A204.1 (cell line): Measurements from ENCODE around the gene VIPR2.

Source experiments
- FAIRE-seq: peaks from 2 replicates; lab custom pipeline; 2012; peaks lifted over from hg19 to GRCh38; lab: Jason Lieb, UNC

Gene VIPR2

DNA sequence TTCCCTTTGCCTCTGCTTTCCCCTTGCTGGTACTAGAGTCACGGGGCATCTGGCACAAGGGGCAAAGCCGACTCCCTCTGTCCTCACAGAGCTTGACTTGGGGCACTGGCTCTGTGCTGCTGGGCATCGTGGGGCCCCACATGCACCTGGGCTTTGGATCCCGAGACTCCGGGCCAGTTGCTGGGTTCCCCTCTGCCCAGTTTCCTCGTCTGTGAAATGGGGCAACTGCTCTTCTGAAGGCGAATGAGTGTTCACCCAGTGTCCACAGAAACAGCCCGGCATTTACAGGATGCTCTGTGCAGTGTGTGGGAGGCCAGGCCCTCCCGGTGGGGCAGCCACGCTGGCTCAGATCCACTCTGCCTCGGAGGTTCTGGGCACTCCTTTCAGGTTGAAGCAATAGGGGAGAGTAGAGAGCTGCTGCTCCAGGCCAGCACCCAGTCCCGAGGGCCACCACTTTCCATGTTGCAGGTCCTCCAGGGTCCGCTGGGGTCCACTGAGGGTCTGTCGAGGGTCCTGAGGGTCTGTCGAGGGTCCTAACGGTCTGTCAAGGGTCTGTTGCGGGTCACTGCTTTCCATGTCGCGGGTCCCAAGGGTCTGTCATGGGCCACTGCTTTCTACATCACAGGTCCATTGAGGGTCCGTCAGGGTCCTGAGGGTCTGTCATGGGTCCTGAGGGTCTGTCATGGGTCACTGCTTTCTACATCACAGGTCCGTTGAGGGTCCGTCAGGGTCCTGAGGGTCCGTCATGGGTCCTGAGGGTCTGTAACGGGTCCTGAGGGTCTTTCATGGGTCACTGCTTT is 103.6 kb downstream of the VIPR2 start:
- FAIRE-seq, result no peak

GRCh38 chr7:159040146-159040545 is 104.5 kb downstream of the VIPR2 start:
- no peak for FAIRE-seq

DNA sequence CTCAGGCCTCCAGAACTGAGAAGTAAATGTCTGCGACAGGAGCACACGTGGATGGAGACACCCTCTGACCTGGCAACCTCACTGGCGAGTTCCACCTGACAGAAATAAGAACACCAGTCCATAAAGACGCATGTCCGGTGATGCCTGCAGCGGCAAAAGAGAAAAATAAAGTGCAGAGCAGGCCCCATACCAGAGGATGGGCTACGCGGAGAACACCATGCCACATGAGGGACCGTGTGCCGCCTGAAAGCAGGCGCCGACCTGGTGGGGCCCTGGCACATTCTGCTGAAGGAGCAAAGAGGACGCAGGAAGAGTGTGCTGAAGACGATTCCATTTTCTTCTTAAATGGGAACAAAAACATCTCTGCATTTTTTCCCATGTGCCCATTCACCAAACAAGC is 105.0 kb downstream of the VIPR2 start:
- FAIRE-seq, result no peak

GRCh38 chr7:159038066-159038465 is 106.6 kb downstream of the VIPR2 start:
- no peak for FAIRE-seq

DNA sequence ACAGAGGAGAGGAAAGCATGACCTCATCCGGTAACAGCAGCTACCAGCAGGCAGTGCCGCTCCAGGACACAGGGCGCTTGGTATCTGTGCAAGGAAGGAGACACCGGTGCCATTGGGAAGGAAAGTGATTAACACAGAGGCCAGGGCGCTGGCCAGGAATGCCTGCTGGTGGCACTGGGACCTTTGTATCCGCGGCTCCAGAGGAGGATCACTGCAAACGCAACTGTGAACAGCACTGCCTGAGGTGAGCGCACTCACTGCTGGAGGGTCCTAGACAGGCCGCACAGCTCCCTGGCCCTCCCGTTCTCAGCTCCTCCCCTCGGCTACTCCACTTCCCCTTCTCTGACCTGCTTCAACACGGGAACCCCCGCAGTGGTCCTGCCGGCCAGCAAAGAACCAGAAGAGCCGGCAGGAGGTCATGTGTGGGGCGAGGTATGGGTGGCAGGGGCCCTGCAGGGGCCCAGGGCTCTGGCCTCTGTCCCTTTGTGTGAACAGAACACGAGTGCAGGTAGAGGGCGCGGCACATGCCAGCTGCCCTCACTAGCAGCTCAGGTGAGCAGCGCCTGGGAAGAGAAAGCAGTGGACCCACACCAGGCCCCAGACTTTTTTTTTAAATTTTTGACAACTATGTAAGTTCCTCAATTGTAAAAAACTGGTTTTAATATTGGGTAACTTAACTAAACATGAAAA is 107.6 kb downstream of the VIPR2 start:
- no peak for FAIRE-seq

DNA sequence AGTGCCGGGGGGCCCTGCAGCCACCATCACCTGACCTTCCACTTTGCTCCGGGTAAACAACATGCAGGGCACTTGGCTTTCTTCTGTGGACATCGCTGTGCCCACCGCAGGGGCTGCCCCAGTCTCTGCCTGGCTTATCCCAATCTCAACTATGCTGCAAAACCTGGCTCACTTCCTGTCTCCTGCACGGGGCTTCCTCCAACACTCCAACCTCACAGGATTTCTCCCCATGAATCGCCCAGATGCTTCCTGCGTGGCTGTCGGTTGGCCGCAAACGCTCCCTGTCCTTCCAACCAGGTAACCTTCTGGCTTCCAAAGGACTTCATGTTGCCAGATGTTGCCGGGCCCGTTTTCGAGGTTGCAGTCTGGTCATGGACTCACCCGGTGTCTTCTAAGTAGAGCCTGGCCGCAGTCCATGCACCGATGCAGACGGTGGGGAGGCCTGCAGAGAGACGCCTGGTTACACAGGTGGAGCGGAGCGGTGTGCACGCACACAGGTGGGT is 109.0 kb downstream of the VIPR2 start:
- FAIRE-seq, result no peak

- no peak for FAIRE-seq
Measured at GRCh38 chr7:159034988-159035387, 109.7 kb downstream of the VIPR2 start.

GRCh38 chr7:159034394-159034793 is 110.3 kb downstream of the VIPR2 start:
- FAIRE-seq, result no peak

DNA sequence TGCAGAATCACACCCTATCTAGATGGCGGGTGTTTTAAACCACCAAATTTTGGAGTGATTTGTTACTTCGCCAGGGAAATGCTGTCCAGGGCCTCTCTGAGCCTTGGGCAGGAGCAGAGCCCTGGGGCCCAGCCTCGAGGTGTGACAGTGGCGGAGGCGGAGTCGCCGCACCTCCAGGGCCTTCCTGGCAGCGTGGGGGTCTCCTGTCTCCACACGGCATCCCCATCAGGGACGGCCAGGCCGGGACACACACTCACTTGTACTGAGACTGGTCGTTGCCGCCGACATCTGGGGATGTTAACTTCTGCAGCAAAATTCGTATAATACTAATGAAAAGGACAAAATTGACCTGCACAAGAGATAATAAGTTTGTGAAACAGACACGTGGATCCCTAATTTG is 110.7 kb downstream of the VIPR2 start:
- FAIRE-seq, result no peak

- no peak for FAIRE-seq
Measured at GRCh38 chr7:159033473-159033825, 111.2 kb downstream of the VIPR2 start.

- FAIRE-seq, result no peak
Measured at GRCh38 chr7:159032753-159033472, 111.8 kb downstream of the VIPR2 start.

DNA sequence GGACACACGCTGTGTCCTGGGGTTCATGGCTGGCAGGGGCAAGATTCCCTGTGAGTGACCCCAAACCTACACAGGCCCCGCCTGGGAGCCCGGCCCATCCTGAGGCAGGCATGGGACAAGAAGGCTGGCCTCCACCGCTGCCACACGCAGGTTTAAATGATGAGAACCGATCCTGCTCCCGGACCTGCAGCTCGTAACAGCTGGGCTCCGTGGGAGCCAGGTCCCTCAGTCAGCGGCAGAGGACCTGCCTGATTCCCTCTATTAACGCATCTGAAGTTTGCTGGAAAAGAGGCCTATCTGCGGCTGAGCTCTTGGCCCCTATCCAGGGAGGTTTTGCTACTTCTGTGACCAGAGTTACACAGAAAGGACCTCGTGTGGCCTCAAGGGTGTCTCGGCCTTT is 112.3 kb downstream of the VIPR2 start:
- FAIRE-seq, result no peak

- no peak for FAIRE-seq
Measured at GRCh38 chr7:159031750-159032149, 112.9 kb downstream of the VIPR2 start.

DNA sequence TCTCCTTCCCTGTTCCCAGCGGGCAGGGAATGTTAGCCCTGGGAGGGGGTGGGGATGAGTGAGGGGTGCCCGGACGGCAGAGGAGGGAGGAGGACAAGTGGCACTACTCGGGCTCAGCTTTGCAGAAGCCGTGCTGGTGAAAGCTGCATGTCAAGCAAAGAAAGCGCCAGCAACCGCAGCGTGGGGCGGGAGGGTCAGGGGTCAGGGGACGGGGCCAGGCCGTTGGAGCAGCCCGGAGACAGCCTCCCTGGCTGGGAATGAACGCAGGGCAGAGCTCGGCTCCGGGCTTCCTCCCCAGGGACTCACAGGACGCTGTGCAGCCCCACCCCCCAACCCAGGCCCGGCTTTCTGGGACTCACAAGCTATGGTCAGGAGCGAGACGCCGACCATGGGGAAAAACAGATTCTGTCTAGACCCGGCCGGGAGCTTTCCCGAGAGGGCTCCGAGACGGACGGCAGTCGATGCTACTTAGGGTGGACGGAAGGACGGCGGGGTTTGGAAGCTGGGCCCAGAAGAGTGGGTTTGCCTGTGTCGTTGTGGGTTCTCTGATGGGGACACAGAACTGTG is 113.4 kb downstream of the VIPR2 start:
- no peak for FAIRE-seq

DNA sequence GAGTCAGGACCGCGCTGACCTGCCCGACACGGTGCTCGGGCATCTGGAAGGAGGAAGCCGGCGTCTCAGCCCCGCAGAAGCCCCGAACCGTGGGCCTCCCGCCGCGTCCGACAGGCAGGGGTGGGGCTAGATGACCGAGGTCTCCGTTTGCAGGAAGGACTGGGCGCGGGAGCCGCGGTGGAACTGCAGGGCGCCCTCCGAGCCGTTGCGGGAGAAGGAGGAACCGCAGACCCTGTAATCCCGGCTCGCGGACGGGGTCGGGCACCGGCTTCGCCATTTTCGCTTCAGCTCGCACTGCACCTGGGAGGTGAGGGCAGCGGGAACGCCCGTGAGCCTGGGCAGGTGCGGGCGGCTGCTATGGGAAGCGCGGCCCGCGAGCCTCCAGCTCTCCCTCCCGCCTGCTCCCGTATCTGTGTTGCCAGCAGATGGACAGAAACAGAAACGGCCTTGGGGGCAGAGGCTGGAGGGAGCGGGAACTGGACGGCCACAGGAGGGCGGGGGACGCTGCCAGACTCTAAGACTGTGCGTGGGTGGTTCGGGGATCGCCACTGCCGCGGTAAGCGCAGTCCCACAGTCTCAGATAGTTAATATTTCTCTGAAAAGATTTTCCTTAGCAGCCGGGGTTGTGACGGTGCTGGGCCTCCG is 114.1 kb downstream of the VIPR2 start:
- no peak for FAIRE-seq

- no peak for FAIRE-seq
Measured at GRCh38 chr7:159028508-159029401, 115.9 kb downstream of the VIPR2 start.

- no peak for FAIRE-seq
Measured at GRCh38 chr7:159027789-159028507, 116.7 kb downstream of the VIPR2 start.

- FAIRE-seq, result no peak
Measured at GRCh38 chr7:159027056-159027788, 117.4 kb downstream of the VIPR2 start.

GRCh38 chr7:159026271-159027055 is 118.2 kb downstream of the VIPR2 start:
- no peak for FAIRE-seq
